HCT116 (cell line): ENCODE data around the gene CTCF. TPM values are rescaled to one million over a fixed set of nuclear protein-coding genes. Genes with fewer than 3 reads are reported as not detected.

ENCODE experiments used
- ATAC-seq: fragments of 200-7000 bp; cut with Tn5 transposase; 2 replicates; pipeline ENCODE4 v1.9.1; 2020; ENCODE audit warnings: mild to moderate bottlenecking, moderate library complexity
- BruUV-seq: library from RNA; stranded (reverse); fragments of 400-500 nt; replicated peaks from 2 replicates; lab custom pipeline; 2021; lab: Mats Ljungman, UMichigan
- CTCF ChIA-PET: fragments of 300-600 bp; sonication (Branson Sonifier 250); formaldehyde crosslinking; loops from one replicate; lab custom pipeline; 2021; ENCODE audit warnings: antibody characterized with exemption; lab: Charles Lee
- POLR2A ChIA-PET: fragments of 300-600, 350-600 bp; sonication (Branson Sonifier 250); formaldehyde crosslinking; loops from one replicate; lab custom pipeline; 2021; ENCODE audit warnings: antibody characterized with exemption; lab: Charles Lee
- RAD21 ChIA-PET, 2 experiments: fragments of 300-600 bp; sonication (Branson Sonifier 250); formaldehyde crosslinking; loops; one replicate each; lab custom pipeline; 2023; ENCODE audit warnings: low total read pairs in 2 of 2; ENCODE audit not compliant: uncharacterized antibody in 2 of 2, unreplicated experiment in 2 of 2, low non-redundant PET in 1 of 2; lab: Charles Lee
- DNase-seq: peaks from one replicate; pipeline ENCODE4 v3.0.0-alpha.2; 2010; ENCODE audit warnings: low read depth, low spot score
- H2AFZ ChIP-seq: fragments of 200-600 bp; shearing (Covaris generic), sonication (generic); 2 replicates; pipeline ENCODE4 v1.6.1; 2017; ENCODE audit warnings: low read depth, mixed run types, mixed read lengths, antibody characterized with exemption, low read length; ENCODE audit not compliant: poor library complexity, severe bottlenecking
- H3K27ac ChIP-seq: 2 replicates; pipeline ENCODE4 v1.5.1; 2012; ENCODE audit warnings: low read depth, low read length
- H3K27me3 ChIP-seq: fragments of 200-600 bp; sonication (generic); 2 replicates; pipeline ENCODE4 v1.6.1; 2016; ENCODE audit warnings: mixed run types, low read length, mixed read lengths; ENCODE audit not compliant: insufficient read depth
- H3K36me3 ChIP-seq, 2 experiments: fragments of 200-500 bp in 1 of 2; fragments of 200-600 bp in 1 of 2; sonication (Bioruptor generic) in 1 of 2; sonication (generic) in 1 of 2; 2 replicates each; pipeline versions ENCODE4 v1.5.1 to v1.6.1; 2014 to 2016; ENCODE audit warnings: low read length in 2 of 2, inconsistent platforms in 1 of 2, mixed read lengths in 1 of 2, mixed run types in 1 of 2; ENCODE audit not compliant: insufficient read depth in 2 of 2, control insufficient read depth in 1 of 2
- H3K4me1 ChIP-seq, 2 experiments: fragments of 200-600 bp in 1 of 2; sonication (generic) in 1 of 2; 2 replicates each; pipeline versions ENCODE4 v1.5.1 to v1.6.1; 2012 to 2017; ENCODE audit warnings: low read length in 2 of 2, inconsistent platforms in 1 of 2, mild to moderate bottlenecking in 1 of 2, mixed read lengths in 1 of 2, mixed run types in 1 of 2, moderate library complexity in 1 of 2; ENCODE audit not compliant: insufficient read depth in 2 of 2, control insufficient read depth in 1 of 2
- H3K4me2 ChIP-seq: fragments of 200-600 bp; sonication (generic); 2 replicates; pipeline ENCODE4 v1.6.1; 2017; ENCODE audit warnings: mixed run types, low read length, mixed read lengths
- H3K4me3 ChIP-seq, 2 experiments: fragments of 200-600 bp in 1 of 2; sonication (generic) in 1 of 2; replicated peaks in 1 of 2; 2 replicates each; pipeline ENCODE4 v1.5.1; 2011 to 2016; ENCODE audit warnings: low read length in 2 of 2, control low read depth in 1 of 2, low read depth in 1 of 2, mild to moderate bottlenecking in 1 of 2, mixed read lengths in 1 of 2, mixed run types in 1 of 2
- H3K79me2 ChIP-seq: fragments of 200-600 bp; sonication (generic); 2 replicates; pipeline ENCODE4 v1.6.1; 2017; ENCODE audit warnings: mild to moderate bottlenecking, mixed run types, low read length, moderate library complexity, mixed read lengths; ENCODE audit not compliant: insufficient read depth
- H3K9ac ChIP-seq: fragments of 200-600 bp; sonication (generic); 2 replicates; pipeline ENCODE4 v1.6.1; 2016; ENCODE audit warnings: low read length, mixed read lengths
- H3K9me2 ChIP-seq: fragments of 200-600 bp; sonication (generic), shearing (Covaris generic); 2 replicates; pipeline ENCODE4 v1.6.1; 2017; ENCODE audit warnings: mixed run types, mild to moderate bottlenecking, moderate library complexity; ENCODE audit not compliant: insufficient read depth
- H3K9me3 ChIP-seq, 2 experiments: fragments of 200-500 bp in 1 of 2; fragments of 200-600 bp in 1 of 2; sonication (Bioruptor generic) in 1 of 2; sonication (generic) in 1 of 2; 2 replicates each; pipeline ENCODE4 v1.6.1; 2014 to 2017; ENCODE audit warnings: low read length in 2 of 2, mixed read lengths in 2 of 2, inconsistent platforms in 1 of 2, low read depth in 1 of 2, mild to moderate bottlenecking in 1 of 2, mixed run types in 1 of 2, moderate library complexity in 1 of 2; ENCODE audit not compliant: control insufficient read depth in 1 of 2, insufficient read depth in 1 of 2
- H4K20me1 ChIP-seq: fragments of 200-600 bp; sonication (generic), shearing (Covaris generic); 2 replicates; pipeline ENCODE4 v1.6.1; 2017; ENCODE audit warnings: mixed run types, mild to moderate bottlenecking, moderate library complexity; ENCODE audit not compliant: insufficient read depth
- CBX3 ChIP-seq: IDR thresholded peaks from 2 replicates; pipeline ENCODE4 v1.6.1; 2012; ENCODE audit warnings: low read depth
- CEBPB ChIP-seq: IDR thresholded peaks from 2 replicates; pipeline ENCODE4 v1.6.1; 2012; ENCODE audit warnings: low read depth
- EGR1 ChIP-seq: IDR thresholded peaks from 2 replicates; pipeline ENCODE4 v1.6.1; 2012; ENCODE audit warnings: low read depth
- ELF1 ChIP-seq: IDR thresholded peaks from 2 replicates; pipeline ENCODE4 v1.6.1; 2012; ENCODE audit warnings: low read depth, borderline replicate concordance
- EZH2 ChIP-seq: fragments of 200-600 bp; sonication (generic); IDR thresholded peaks from 2 replicates; pipeline ENCODE4 v1.6.1; 2017; ENCODE audit warnings: antibody characterized with exemption, mixed run types
- EZH2phosphoT487 ChIP-seq: fragments of 200-600 bp; IDR thresholded peaks from 2 replicates; pipeline ENCODE4 v1.6.1; 2018; ENCODE audit warnings: antibody characterized with exemption, borderline replicate concordance
- JUND ChIP-seq: IDR thresholded peaks from 2 replicates; pipeline ENCODE4 v1.6.1; 2012
- POLR2A ChIP-seq: IDR thresholded peaks from 2 replicates; pipeline ENCODE4 v1.7.0; 2011; ENCODE audit warnings: borderline replicate concordance; ENCODE audit not compliant: insufficient read depth, insufficient read length; ENCODE audit errors: extremely low read depth
- TCF7L2 ChIP-seq: IDR thresholded peaks from 2 replicates; pipeline ENCODE4 v1.7.0; 2011; ENCODE audit warnings: borderline replicate concordance, inconsistent platforms; ENCODE audit not compliant: insufficient read depth, insufficient read length; ENCODE audit errors: extremely low read depth
- YY1 ChIP-seq: IDR thresholded peaks from 2 replicates; pipeline ENCODE4 v1.6.1; 2011; ENCODE audit warnings: low read length, low read depth, moderate library complexity, mild to moderate bottlenecking; ENCODE audit not compliant: insufficient replicate concordance; ENCODE audit errors: extremely low read depth
- intact Hi-C: fragments of 100-400 bp; cut with micrococcal nuclease; formaldehyde crosslinking; loops from 2 replicates; pipeline ENCODE4 v1.10.0; 2022
- total RNA-seq: library from RNA; stranded (reverse); gene quantifications from one replicate; pipeline ENCODE4 v1.2.1, GENCODE V29; 2021; ENCODE audit not compliant: unreplicated experiment
- TF ChIP-seq, protein P1 (sequence below): IDR thresholded peaks from 2 replicates; pipeline ENCODE4 v1.6.1; 2011; ENCODE audit warnings: mild to moderate bottlenecking, low read length, moderate library complexity; ENCODE audit not compliant: insufficient replicate concordance; ENCODE audit errors: extremely low read depth
- TF ChIP-seq, protein P2 (sequence below): IDR thresholded peaks from 2 replicates; pipeline ENCODE4 v1.6.1; 2012
- TF ChIP-seq, protein P3 (sequence below): IDR thresholded peaks from 2 replicates; pipeline ENCODE4 v1.6.1; 2012

Gene CTCF
- total RNA-seq, 1 experiment from 2014 or later: 48.3 TPM

DNA sequence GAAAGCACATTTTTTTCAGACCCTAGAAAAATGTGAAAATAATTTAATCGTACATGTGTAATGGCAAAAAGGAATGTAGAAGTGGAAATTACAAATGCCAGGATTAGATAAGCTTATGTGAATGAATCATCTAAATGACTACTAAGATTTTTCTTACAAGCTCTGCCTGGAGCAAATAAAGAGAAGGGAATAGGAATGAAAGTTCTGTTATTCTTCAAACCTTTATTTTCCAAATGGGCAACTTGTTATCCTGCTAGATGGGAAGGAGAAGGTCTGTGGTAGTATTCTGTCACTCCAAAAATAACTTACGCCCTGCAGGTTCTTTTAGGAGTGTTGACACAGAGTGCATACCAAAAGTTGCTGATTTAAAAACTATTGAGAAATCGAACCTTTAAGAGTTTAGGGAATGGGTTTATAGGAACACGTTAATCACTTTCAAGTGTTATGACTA is 9.7 kb downstream of the CTCF start:
- Histone ChIP-seq H4K20me1 (no peaks in the 10 kb centered on the region), H3K4me2 (no peak overlapping the region), H3K4me3 (no peak overlapping the region), H3K36me3 (peaks cover 3 to 17% of the 10 kb centered on the region in 2 experiments), H3K9me3 (no peaks in the 10 kb centered on the region), H2AFZ (no peak overlapping the region), H3K79me2 (peaks cover 96% of the 10 kb centered on the region), H3K9me2 (no peaks in the 10 kb centered on the region), H3K27me3 (no peaks in the 10 kb centered on the region), H3K27ac (no peak overlapping the region), H3K4me1 (no peaks in the 10 kb centered on the region), H3K9ac (no peak overlapping the region)
- ChIA-PET POLR2A (interaction anchor here (0.9 kb wide), 1 partner anchor 22 kb away, joined by 3 read pairs; no protein-coding TSS in a partner anchor), CTCF (no interaction called here), RAD21 (no interaction called here)
- ATAC-seq: no peak
- BruUV-seq: no TSS peak
- TF ChIP-seq TCF7L2 (no peak), ELF1 (no peak), EGR1 (no peak), EZH2 (no peak), CBX3 (no peak), JUND (no peak), EZH2phosphoT487 (no peak), POLR2A (no peak), CEBPB (no peak), YY1 (no peak)
- TF ChIP-seq, protein P1, sequence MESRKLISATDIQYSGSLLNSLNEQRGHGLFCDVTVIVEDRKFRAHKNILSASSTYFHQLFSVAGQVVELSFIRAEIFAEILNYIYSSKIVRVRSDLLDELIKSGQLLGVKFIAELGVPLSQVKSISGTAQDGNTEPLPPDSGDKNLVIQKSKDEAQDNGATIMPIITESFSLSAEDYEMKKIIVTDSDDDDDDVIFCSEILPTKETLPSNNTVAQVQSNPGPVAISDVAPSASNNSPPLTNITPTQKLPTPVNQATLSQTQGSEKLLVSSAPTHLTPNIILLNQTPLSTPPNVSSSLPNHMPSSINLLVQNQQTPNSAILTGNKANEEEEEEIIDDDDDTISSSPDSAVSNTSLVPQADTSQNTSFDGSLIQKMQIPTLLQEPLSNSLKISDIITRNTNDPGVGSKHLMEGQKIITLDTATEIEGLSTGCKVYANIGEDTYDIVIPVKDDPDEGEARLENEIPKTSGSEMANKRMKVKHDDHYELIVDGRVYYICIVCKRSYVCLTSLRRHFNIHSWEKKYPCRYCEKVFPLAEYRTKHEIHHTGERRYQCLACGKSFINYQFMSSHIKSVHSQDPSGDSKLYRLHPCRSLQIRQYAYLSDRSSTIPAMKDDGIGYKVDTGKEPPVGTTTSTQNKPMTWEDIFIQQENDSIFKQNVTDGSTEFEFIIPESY: no peak
- TF ChIP-seq, protein P2, sequence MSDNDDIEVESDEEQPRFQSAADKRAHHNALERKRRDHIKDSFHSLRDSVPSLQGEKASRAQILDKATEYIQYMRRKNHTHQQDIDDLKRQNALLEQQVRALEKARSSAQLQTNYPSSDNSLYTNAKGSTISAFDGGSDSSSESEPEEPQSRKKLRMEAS: no peak
- TF ChIP-seq, protein P3, sequence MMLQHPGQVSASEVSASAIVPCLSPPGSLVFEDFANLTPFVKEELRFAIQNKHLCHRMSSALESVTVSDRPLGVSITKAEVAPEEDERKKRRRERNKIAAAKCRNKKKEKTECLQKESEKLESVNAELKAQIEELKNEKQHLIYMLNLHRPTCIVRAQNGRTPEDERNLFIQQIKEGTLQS: no peak
- DNase-seq: no peak
- intact Hi-C loops: no loop called here
